ENCODE results near the gene BCAS3. TPM values are rescaled to one million over a fixed set of nuclear protein-coding genes. Genes with fewer than 3 reads are reported as not detected.
"Not testable (repeated sequence)": the region's sequence is repeated elsewhere in the genome, so short reads cannot be mapped to it uniquely, and the experiment has no call there.

Gene BCAS3
- total RNA-seq, 4 donors from 2014 or later, result 42.1 to 84.7 (median 54.1) TPM

DNA sequence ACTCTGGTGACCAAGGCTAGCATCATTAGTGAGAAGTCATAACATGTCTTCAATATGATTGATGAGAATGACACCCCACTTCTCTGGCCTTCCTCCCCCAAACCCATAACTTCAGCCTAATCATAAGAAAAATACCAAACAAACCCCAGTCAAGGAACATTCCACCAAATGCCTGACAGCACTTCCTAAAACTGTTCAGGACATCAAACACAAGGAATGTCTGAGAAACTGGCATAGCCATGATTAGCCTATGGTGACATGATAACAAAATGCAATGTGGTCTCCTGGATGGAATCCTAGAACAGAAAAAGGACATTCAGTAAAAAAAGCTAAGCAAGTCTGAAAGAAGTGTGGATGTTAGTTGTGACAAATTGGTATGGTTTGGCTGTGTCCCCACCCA lies 749.9 kb downstream of the BCAS3 start:
- no peak overlapping the region for H3K4me3 ChIP-seq (ENCODE audit: low read depth, poor library complexity, severe bottlenecking)

DNA sequence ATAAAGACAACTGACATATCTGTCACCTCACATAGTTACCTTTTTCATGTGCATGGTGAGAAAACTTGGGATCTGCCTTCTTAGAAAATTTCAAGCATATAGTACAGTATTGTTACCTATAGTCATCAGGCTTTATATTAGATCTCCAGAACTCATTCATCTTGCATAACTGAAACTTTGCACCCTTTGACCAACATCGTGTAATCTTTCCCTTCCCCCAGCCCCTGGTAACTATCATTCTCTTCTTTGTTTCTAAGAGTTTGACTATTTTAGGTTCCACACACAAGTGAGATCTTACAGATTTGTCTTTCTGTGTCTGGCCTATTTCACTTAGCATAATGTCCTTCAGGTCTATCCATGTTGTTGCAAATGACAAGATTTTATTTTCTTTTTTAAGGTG lies 751.6 kb downstream of the BCAS3 start:
- WGBS, 2 donors, result 79 to 88% methylated on average over 1 of the region's 1 CpG
- DNase-seq (ENCODE audit: low spot score in 2 of 2), result no peak
- intact Hi-C loops (cut with DNase I; ENCODE audit: low total_unique reads), result no loop called here
- H3K4me3 ChIP-seq (ENCODE audit: low read depth, poor library complexity, severe bottlenecking), result no peak overlapping the region
- no peak for TF ChIP-seq POLR2A (IDR thresholded peaks at IDR 0.05)

More for the DNA sequence above, 749.9 kb downstream of the BCAS3 start:
- no peak for DNase-seq (ENCODE audit: low spot score in 2 of 2)
- intact Hi-C loops (cut with DNase I; ENCODE audit: low total_unique reads), result no loop called here
- TF ChIP-seq POLR2A (IDR thresholded peaks at IDR 0.05), result no peak
- TF ChIP-seq, protein P1, sequence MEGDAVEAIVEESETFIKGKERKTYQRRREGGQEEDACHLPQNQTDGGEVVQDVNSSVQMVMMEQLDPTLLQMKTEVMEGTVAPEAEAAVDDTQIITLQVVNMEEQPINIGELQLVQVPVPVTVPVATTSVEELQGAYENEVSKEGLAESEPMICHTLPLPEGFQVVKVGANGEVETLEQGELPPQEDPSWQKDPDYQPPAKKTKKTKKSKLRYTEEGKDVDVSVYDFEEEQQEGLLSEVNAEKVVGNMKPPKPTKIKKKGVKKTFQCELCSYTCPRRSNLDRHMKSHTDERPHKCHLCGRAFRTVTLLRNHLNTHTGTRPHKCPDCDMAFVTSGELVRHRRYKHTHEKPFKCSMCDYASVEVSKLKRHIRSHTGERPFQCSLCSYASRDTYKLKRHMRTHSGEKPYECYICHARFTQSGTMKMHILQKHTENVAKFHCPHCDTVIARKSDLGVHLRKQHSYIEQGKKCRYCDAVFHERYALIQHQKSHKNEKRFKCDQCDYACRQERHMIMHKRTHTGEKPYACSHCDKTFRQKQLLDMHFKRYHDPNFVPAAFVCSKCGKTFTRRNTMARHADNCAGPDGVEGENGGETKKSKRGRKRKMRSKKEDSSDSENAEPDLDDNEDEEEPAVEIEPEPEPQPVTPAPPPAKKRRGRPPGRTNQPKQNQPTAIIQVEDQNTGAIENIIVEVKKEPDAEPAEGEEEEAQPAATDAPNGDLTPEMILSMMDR (IDR thresholded peaks at IDR 0.05), result no peak

GRCh38 chr17:61429831-61430230 lies 752.2 kb downstream of the BCAS3 start:
- 94% methylated on average over 6 of the region's 6 CpGs for WGBS, 2 donors
- H3K4me3 ChIP-seq (ENCODE audit: low read depth, poor library complexity, severe bottlenecking); intact Hi-C loops (cut with DNase I; ENCODE audit: low total_unique reads); DNase-seq (ENCODE audit: low spot score in 2 of 2): not testable (repeated sequence)

GRCh38 chr17:61431594-61432311 lies 754.1 kb downstream of the BCAS3 start:
- DNase-seq (ENCODE audit: low spot score in 2 of 2), result no peak
- no peak overlapping the region for H3K4me3 ChIP-seq (ENCODE audit: low read depth, poor library complexity, severe bottlenecking)
- TF ChIP-seq POLR2A (IDR thresholded peaks at IDR 0.05), result no peak
- TF ChIP-seq, protein P1 (IDR thresholded peaks at IDR 0.05), result no peak
- 81 to 84% methylated on average over 4 of the region's 4 CpGs for WGBS, 2 donors
- intact Hi-C loops (cut with DNase I; ENCODE audit: low total_unique reads), result no loop called here

DNA sequence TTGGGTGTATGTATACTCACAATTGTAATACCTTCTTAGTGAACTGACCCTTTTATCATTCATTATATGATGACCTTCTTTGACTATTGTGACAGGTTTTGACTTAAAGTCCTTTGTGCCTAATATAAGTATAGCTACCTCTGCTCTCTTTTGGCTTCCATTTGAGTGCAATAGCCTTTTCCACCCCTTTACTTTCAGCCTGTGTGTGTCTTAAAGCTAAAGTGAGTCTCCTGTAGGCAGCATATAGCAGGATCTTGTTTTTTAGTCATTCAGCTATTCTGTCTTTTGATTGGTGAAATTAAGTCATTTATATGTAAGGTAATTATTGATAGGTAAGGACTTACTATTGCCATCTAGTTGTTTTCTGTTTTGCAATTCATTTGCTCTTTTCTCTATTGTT lies 758.6 kb downstream of the BCAS3 start:
- DNase-seq (ENCODE audit: low spot score in 2 of 2), result no peak
- TF ChIP-seq POLR2A (IDR thresholded peaks at IDR 0.05), result no peak
- TF ChIP-seq, protein P1 (IDR thresholded peaks at IDR 0.05), result no peak
- intact Hi-C loops (cut with DNase I; ENCODE audit: low total_unique reads), result no loop called here
- H3K4me3 ChIP-seq (ENCODE audit: low read depth, poor library complexity, severe bottlenecking), result no peak overlapping the region

DNA sequence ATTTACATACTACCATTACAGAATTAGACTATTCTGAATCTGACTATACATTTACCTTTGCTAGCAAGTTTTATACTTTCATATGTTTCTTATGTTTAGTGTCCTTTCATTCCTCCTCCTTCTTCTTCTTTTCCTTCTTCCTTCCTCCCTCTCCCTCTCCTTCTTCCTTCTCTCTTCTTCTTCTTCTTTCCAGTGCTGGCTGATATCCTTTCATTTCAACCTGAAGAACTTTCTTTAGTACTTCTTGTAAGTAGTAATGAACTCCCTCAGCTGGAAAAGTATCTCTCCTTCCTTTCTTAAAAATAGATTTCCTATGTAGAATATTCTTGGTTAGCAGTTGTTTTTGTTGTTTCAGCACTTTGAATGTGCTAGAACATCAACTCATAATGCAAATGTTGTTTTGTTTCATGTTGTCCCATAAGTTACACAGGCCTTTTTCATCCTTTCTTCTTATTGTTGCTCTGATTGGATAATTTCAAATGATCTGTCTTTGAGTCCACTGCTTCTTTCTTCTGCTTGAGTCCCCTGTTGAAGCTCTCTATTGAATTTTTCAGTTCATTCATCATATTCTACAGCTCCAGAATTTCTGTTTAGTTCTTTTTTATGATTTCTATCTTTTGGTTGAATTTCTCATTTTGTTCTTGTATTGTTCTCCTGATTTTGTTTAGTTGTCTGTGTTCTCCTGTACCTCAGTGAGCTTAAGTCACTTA lies 759.5 kb downstream of the BCAS3 start:
- intact Hi-C loops (cut with DNase I; ENCODE audit: low total_unique reads), result no loop called here
- no peak for DNase-seq (ENCODE audit: low spot score in 2 of 2)
- TF ChIP-seq POLR2A (IDR thresholded peaks at IDR 0.05), result no peak
- TF ChIP-seq, protein P1 (IDR thresholded peaks at IDR 0.05), result no peak
- no peak overlapping the region for H3K4me3 ChIP-seq (ENCODE audit: low read depth, poor library complexity, severe bottlenecking)

- H3K4me3 ChIP-seq (ENCODE audit: low read depth, poor library complexity, severe bottlenecking), result no peak overlapping the region
- no peak for DNase-seq (ENCODE audit: low spot score in 2 of 2)
- TF ChIP-seq POLR2A (IDR thresholded peaks at IDR 0.05), result no peak
- TF ChIP-seq, protein P1 (IDR thresholded peaks at IDR 0.05), result no peak
- intact Hi-C loops (cut with DNase I; ENCODE audit: low total_unique reads), result no loop called here
These were observed 763.0 kb downstream of the BCAS3 start for GRCh38 chr17:61440697-61441096.

GRCh38 chr17:61441507-61441906 lies 763.9 kb downstream of the BCAS3 start:
- DNase-seq (ENCODE audit: low spot score in 2 of 2); H3K4me3 ChIP-seq (ENCODE audit: low read depth, poor library complexity, severe bottlenecking); intact Hi-C loops (cut with DNase I; ENCODE audit: low total_unique reads): not testable (repeated sequence)
- 95 to 97% methylated on average over 6 of the region's 6 CpGs for WGBS, 2 donors

All from lower leg skin (tissue), 4 donors.